IgD-negative memory B cell (primary cell): ENCODE results near the gene GAP43. TPM values are rescaled to one million over a fixed set of nuclear protein-coding genes. Genes with fewer than 3 reads are reported as not detected.
A peak's percentile ranks its signal among the peaks of the same experiment; 100 is the strongest.

Source experiments
- H3K27ac Mint-ChIP-seq, 3 donors: one replicate each; pipeline ENCODE4 v1.8.0; 2020 to 2022; ENCODE audit warnings: mild to moderate bottlenecking in 3 of 3, mixed read lengths in 3 of 3, moderate library complexity in 1 of 3
- H3K27me3 Mint-ChIP-seq: one replicate; pipeline ENCODE4 v1.8.0; 2021; ENCODE audit warnings: mixed read lengths
- H3K36me3 Mint-ChIP-seq: one replicate; pipeline ENCODE4 v1.8.0; 2020; ENCODE audit warnings: mild to moderate bottlenecking, mixed read lengths
- H3K4me1 Mint-ChIP-seq, 3 donors: one replicate each; pipeline ENCODE4 v1.8.0; 2020 to 2022; ENCODE audit warnings: mixed read lengths in 3 of 3, mild to moderate bottlenecking in 1 of 3
- H3K4me3 Mint-ChIP-seq, 4 donors: one replicate each; pipeline ENCODE4 v1.8.0; 2020 to 2022; ENCODE audit warnings: mild to moderate bottlenecking in 4 of 4, mixed read lengths in 4 of 4, moderate library complexity in 3 of 4
- H3K9me3 Mint-ChIP-seq, 3 donors: one replicate each; pipeline ENCODE4 v1.8.0; 2020 to 2021; ENCODE audit warnings: mixed read lengths in 3 of 3, mild to moderate bottlenecking in 1 of 3
- polyA plus RNA-seq: library from polyadenylated mRNA; unstranded; fragments of 300-500 nt; fragmentation: Illumina TruSeq; gene quantifications from one replicate; pipeline ENCODE4 v1.2.3, GENCODE V29; 2021

Gene GAP43, protein sequence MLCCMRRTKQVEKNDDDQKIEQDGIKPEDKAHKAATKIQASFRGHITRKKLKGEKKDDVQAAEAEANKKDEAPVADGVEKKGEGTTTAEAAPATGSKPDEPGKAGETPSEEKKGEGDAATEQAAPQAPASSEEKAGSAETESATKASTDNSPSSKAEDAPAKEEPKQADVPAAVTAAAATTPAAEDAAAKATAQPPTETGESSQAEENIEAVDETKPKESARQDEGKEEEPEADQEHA
- polyA plus RNA-seq: not detected

DNA sequence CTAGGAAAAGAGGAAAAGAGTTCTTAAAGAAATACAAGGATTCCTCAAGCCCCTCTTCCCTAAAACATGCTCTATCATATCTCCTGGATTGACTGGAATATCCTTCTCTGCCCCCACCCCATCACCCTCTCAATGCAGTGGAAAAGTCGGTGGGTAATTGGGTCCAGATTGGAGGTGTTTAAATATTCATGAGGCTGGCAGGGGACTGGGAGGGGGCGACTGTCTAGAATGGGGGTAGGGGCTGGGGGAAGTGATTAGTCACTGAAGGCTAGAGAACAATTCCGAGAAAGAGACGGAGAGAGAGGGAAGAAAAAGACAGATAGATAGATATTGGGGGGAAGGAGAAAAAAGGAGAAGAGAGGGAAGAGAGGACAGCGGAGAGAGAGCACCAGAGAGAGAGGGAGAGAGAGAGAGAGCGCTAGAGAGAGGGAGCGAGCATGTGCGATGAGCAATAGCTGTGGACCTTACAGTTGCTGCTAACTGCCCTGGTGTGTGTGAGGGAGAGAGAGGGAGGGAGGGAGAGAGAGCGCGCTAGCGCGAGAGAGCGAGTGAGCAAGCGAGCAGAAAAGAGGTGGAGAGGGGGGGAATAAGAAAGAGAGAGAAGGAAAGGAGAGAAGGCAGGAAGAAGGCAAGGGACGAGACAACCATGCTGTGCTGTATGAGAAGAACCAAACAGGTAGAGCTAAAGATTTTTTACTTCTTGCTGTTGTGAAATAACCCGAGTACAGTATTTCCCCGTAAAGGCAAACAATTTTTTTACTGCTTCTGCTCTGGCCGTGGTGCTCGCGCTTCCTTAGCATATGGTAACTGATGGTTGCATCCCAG, at the start of gene GAP43:
GAP43 (plus strand) TSS at position 467 of the 825 bp plus-strand sequence; CDS start at position 647, 180 bp downstream.
- Mint-ChIP-seq H3K4me1 (peaks cover 0 to 10% (median 6%) of the 10 kb centered on the region in 3 donors), H3K36me3 (no peaks in the 10 kb centered on the region), H3K9me3 (no peaks in the 10 kb centered on the region), H3K27ac (peak within 1 kb of the TSS in 1 of 3 donors; percentile 42), H3K27me3 (peaks cover 23% of the 10 kb centered on the region), H3K4me3 (peak within 1 kb of the TSS in 3 of 4 donors; percentile 45 to 86 (median 83))

DNA sequence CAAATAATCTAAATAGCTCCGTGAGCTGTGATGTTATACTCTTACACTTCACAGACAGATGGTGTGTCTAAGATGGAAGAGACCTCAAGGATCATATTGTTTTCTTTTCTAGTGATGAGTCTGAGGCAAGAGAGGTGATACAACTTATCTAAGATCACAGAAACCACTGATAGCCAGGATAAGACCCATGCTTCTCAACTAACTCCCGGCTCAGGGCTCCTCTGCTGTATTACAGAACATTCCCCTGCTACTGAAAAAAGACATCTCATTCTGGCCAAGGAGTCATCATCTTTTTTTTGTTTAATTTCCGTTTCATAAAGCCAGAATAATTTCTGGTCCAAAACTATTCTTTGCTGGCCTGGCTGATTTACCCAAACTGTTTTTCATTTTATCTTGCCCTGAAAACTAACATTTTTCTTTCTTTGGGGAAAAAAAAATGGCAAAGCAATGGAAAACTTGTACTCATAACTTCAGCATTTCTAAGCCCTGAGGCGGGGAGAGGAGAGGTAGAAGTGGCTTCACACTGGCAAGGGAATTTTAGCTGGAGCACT, 46.9 kb upstream of the GAP43 start:
- H3K27me3 Mint-ChIP-seq: no peaks in the 10 kb centered on the region
- peaks cover 2% of the 10 kb centered on the region for H3K36me3 Mint-ChIP-seq
- H3K27ac Mint-ChIP-seq: no peak overlapping the region
- H3K9me3 Mint-ChIP-seq: peaks cover 0 to 4% (median 4%) of the 10 kb centered on the region in 3 donors
- H3K4me1 Mint-ChIP-seq: no peaks in the 10 kb centered on the region
- H3K4me3 Mint-ChIP-seq: no peak overlapping the region

DNA sequence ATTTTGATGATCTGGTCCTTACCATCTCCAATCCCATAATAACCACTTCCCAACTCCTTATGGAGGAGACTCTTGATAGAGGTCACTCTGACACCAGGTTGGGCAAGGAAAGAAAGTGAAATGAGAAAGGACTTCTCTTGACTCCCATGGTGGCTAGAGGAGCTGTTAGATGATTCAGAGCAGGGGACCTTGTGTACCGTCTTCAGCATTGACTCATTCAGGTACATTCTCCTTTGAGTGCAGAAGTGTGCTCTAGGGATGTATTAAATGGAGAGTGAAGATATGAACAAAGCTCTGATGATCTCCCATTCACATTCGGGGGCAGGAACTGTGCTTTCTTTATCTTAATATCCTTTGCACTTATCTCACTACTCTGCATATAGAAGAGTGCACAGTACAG, 46.3 kb upstream of the GAP43 start:
- Mint-ChIP-seq H3K27me3 (no peaks in the 10 kb centered on the region), H3K4me3 (no peak overlapping the region), H3K9me3 (peaks cover 0 to 4% (median 4%) of the 10 kb centered on the region in 3 donors), H3K27ac (no peak overlapping the region), H3K36me3 (peaks cover 2% of the 10 kb centered on the region), H3K4me1 (peaks cover 0 to 2% (median 0%) of the 10 kb centered on the region in 3 donors)

DNA sequence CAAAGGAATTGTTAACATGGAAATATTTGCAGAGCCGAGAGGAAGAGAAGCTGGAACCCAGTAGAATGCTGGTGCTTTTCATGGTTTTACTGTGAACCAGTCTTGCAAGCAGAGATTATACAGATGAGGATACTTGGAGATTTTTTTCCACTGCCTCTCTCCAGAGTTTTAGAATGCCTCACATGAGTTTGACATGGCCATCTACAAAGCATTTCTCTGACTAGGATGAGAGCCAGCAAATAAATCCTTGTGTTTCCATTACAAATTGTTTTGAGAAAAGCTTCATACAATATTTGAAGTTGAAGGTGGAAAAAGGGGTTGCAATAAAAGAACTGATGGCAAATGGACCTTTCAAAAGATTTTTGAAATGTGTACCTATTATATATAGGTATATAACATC, 45.0 kb upstream of the GAP43 start:
- Mint-ChIP-seq H3K36me3 (peaks cover 2% of the 10 kb centered on the region), H3K27me3 (no peaks in the 10 kb centered on the region), H3K4me1 (peaks cover 0 to 2% (median 0%) of the 10 kb centered on the region in 3 donors), H3K27ac (no peak overlapping the region), H3K4me3 (no peak overlapping the region), H3K9me3 (no peaks in the 10 kb centered on the region)

DNA sequence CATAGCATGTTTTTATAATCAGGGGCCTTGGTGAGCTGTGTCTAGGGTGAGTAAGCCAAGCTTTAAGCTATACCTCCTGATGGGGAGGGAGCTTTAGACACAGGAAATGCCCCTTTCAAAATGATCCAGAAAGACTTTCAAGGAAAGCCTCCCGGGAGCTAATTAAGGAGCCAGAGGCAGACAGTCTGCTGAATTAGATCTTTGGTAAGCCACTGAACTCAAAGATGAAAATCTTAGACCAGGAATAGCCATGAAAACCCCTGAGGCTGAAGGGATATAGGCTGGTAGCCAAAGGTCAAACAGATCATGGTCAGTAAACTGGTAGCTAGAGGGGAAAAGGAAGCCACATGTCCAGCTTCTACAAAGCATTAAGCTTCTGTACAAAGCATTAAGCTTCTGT, 42.7 kb upstream of the GAP43 start:
- Mint-ChIP-seq H3K4me1 (peaks cover 0 to 2% (median 0%) of the 10 kb centered on the region in 3 donors), H3K4me3 (no peak overlapping the region), H3K9me3 (no peaks in the 10 kb centered on the region), H3K36me3 (no peaks in the 10 kb centered on the region), H3K27me3 (no peaks in the 10 kb centered on the region), H3K27ac (no peak overlapping the region)

DNA sequence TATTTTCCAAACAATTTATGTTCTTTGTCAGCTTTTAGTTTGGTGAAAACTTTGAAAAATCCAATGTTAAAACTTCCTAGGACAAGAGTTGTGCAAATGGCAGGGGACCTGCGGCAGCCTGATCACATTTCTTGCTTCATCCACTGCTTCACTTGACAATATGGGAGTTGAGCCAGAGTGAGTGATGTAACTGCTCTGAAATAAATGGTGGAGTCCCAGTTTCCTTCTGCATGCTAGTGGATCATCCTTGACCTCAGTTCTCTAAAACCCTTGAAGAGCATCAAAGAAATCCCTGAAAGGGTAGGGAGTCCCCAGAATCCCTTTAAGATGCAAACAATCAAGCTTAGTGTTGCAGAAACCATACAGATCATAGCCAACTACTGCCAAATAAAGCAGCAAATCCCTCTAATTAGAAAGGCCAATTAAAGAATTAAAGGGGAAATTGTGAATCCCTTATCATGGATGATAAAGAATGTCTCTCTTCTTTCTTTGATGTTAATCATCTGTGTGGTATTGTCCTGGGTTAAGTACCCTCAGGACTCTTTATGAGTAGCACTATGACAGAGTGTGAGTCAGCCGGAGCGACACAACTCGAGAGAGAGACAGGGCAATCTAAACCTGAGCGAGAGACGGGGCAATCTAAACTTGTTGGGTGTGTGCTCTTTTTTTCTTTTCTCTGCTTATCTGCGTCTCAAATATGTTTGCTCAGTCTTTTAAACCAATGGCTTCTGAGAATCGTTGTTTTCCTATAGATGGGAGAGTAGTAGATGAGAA, 41.8 kb upstream of the GAP43 start:
- H3K4me1 Mint-ChIP-seq: peaks cover 0 to 2% (median 0%) of the 10 kb centered on the region in 3 donors
- H3K27me3 Mint-ChIP-seq: peaks cover 1% of the 10 kb centered on the region
- H3K9me3 Mint-ChIP-seq: no peaks in the 10 kb centered on the region
- H3K27ac Mint-ChIP-seq: no peak overlapping the region
- H3K36me3 Mint-ChIP-seq: no peaks in the 10 kb centered on the region
- H3K4me3 Mint-ChIP-seq: no peak overlapping the region

DNA sequence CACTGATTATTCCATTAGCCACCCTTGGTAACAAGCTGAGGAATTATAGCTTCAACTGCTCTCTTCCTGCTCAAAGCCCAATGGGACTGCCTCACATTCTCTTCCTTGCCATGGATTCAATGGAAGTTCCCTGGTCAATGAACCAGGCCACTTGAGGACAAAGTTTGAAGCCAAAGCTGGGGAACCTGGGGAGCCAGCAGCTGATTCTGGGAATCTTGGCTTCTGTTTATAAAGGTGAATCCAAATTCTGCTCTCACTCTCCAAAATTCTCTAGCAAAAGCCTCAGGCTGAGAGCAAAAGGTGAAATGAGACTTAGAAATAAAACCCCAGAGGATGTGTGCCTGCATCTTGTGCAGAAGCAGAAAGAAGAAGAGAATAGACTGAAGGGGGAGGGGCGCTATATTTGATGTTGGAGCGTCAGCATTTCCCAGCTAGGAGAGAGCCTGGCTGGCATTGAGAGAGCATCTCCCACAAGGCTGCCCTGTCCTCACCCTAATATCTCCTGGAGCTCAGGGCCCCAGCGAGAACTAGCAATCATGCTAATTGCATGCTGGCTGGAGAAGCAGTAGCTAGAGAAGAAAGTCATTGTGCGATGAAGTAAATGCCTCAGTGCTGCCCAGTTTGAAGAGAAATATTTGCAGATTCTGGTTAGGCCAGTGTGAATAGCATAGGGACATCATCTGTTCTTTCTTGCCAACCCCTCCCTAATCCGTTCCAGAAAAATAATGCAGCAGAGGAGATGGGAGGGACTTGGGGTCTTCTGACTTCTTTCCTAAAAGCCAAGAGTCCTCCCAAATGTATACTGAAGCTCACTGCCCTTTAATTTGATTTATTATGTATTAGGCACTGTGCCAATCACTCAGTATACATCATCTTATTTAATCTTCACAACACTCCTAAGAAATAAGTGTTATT, 34.9 kb upstream of the GAP43 start:
- no peak overlapping the region for H3K4me3 Mint-ChIP-seq
- H3K9me3 Mint-ChIP-seq: no peaks in the 10 kb centered on the region
- peaks cover 0 to 1% (median 0%) of the 10 kb centered on the region in 3 donors for H3K4me1 Mint-ChIP-seq
- H3K27me3 Mint-ChIP-seq: peaks cover 3% of the 10 kb centered on the region
- H3K36me3 Mint-ChIP-seq: no peaks in the 10 kb centered on the region
- H3K27ac Mint-ChIP-seq: no peak overlapping the region

DNA sequence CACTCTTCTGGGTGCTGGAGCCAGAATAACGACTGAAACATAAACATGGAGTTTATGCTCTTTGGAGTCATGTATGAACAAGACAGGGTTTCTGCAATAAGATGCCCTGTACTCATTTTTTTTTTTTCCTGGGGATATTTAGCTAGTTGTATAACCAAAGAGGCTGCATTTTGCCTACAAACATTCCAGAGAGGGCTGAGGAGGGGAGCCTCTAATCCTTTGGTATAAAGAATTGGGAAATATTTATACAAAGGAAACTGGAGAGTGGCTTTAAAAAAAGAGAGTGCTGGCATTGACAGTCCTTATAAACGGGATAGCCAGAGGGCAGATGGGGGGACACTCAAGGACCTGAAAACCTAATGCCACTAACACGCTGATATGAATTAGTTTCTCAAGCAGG, 32.4 kb upstream of the GAP43 start:
- Mint-ChIP-seq H3K36me3 (no peaks in the 10 kb centered on the region), H3K27ac (no peak overlapping the region), H3K4me1 (peaks cover 0 to 7% (median 3%) of the 10 kb centered on the region in 3 donors), H3K4me3 (no peak overlapping the region), H3K9me3 (peaks cover 0 to 8% (median 4%) of the 10 kb centered on the region in 3 donors), H3K27me3 (peaks cover 3% of the 10 kb centered on the region)

DNA sequence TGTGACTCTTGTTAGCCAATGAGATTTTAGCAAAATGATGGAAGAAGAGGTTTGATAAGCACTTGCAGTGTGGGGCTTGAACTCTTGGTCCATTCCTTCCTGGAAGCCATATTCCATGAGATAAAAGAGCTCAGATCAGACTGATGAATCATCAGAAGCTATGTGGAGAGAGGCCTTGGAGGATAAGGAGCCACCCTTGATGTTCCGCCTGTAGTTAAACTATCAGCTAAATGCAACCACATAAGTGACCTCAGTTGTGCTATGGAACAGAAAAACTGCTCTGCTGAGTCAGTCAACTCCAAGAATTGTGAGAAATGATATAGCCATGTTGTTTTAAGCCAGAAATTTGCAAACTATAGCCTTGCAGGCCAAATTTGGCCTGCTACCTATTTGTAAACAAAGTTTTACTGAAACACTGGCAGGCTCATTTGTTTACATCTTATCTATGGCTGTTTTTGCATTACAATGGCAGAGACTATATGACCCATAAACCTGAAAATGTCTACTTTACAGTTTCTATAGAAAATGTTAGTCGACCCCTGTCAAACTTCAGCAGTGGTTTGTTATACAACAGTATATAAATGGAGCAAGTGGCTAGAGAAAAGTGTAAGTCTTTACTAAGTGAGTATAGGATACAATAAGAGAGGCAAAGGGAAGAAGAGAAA, 27.6 kb upstream of the GAP43 start:
- peaks cover 4% of the 10 kb centered on the region for H3K27me3 Mint-ChIP-seq
- peaks cover 0 to 7% (median 3%) of the 10 kb centered on the region in 3 donors for H3K4me1 Mint-ChIP-seq
- peak overlapping the region in 1 of 4 donors; percentile 15 for H3K4me3 Mint-ChIP-seq
- peaks cover 1% of the 10 kb centered on the region for H3K36me3 Mint-ChIP-seq
- H3K9me3 Mint-ChIP-seq: peaks cover 0 to 9% (median 8%) of the 10 kb centered on the region in 3 donors
- H3K27ac Mint-ChIP-seq: no peak overlapping the region

DNA sequence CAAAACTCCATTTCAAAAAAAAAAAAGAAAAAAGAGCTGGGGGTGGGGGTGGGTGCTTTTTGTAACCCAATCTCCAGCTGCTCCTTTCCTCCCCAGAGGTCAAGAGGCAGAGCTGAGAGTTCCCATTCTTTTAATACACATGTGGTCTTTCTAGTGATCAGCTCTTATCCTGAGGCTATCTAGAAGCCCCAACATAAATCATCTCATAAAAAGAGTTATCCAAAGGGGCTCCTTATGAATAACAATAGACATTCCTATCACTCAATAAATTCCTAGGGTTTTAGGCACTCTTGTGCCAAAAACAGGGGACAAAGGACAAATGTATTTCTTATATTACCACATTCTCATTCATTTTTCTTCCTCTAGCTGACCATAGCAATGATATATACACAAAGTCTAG, 25.1 kb upstream of the GAP43 start:
- Mint-ChIP-seq H3K27me3 (peaks cover 4% of the 10 kb centered on the region), H3K27ac (no peak overlapping the region)

DNA sequence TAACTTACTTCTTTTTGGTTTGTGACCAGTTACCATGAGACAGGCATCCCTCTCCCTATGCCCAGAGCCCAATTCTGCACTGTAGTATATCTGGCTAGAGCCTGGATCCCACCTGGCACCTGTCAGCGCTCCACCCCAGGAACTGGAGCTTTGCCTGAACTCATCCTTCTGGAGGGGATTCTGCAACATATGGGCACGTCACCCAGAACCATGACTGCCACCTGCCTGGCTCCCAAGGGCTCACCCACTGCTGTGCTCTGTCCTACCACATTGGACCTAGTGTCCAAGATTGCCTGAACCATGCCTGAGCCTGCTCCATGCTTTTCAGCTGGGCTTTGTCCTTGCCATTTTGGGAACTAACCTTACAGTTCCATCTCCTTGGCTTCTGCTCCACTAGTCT, 21.1 kb upstream of the GAP43 start:
- no peaks in the 10 kb centered on the region for H3K4me1 Mint-ChIP-seq
- H3K36me3 Mint-ChIP-seq: no peaks in the 10 kb centered on the region
- no peak overlapping the region for H3K27ac Mint-ChIP-seq
- H3K4me3 Mint-ChIP-seq: no peak overlapping the region
- H3K27me3 Mint-ChIP-seq: peaks cover 4% of the 10 kb centered on the region
- H3K9me3 Mint-ChIP-seq: peaks cover 0 to 3% (median 0%) of the 10 kb centered on the region in 3 donors

More for the DNA sequence above, 25.1 kb upstream of the GAP43 start:
- H3K36me3 Mint-ChIP-seq: peaks cover 1% of the 10 kb centered on the region
- peaks cover 0 to 10% (median 8%) of the 10 kb centered on the region in 3 donors for H3K9me3 Mint-ChIP-seq
- H3K4me3 Mint-ChIP-seq: no peak overlapping the region
- H3K4me1 Mint-ChIP-seq: peaks cover 0 to 5% (median 3%) of the 10 kb centered on the region in 3 donors

DNA sequence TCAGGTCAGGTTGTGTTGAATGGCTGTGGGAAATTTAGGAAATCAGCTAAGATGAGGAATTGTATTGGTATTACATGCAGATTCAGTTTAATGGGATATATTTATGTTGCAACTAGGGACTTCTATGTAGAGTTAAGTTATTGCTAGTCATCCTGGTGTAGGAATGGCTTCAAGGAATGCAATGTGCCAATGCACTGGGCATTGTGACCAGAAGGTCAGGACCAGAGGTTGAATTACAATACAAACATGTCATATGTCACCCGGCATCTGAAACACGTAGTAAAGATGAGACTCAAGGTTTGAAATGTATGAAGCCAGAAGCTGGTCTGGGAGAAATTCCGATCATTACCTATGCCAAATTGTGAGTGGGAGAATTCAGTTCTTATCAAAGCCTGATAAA, 11.7 kb upstream of the GAP43 start:
- Mint-ChIP-seq H3K36me3 (no peaks in the 10 kb centered on the region), H3K4me3 (no peak overlapping the region), H3K27ac (no peak overlapping the region), H3K4me1 (no peaks in the 10 kb centered on the region), H3K27me3 (peaks cover 2% of the 10 kb centered on the region), H3K9me3 (no peaks in the 10 kb centered on the region)

DNA sequence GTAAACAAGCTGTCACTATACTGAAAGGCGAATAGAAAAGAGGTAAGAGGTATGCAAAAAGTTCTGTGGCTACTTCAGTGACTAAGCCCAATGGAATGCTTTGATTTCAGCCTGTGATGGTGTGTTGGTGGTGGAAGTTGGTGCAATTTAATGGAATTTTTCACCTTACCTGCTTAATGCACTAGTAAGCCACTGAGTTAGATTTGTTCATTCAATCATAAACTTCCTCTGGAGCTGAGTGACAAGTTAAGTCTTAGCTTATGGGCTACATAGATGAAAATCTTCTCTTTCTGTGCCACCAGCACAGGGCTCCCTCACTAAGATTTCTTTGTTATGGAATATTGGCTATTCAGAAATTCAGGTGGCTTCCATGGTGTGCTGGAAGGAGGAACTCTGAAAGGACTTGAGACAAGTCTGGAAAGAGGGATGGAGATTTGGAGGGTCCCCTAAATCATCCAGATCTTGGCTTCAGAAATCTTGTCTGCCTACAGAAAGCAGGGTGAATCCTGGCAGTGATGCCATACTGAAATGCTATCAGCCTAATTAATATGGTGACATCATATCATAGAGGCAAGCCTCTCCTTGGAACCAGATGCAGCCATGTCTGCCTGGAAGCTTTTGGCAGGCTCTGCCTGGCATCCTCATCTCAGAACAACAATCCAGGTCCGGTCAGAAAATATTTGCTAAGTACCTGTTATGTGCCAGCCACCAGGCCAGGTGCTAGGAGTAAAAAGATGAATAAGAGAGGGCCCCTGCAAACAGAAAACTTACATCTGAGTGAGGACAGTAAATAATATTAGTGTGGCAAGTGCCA, 8.1 kb upstream of the GAP43 start:
- no peaks in the 10 kb centered on the region for H3K4me1 Mint-ChIP-seq
- no peaks in the 10 kb centered on the region for H3K9me3 Mint-ChIP-seq
- H3K4me3 Mint-ChIP-seq: no peak overlapping the region

More for the DNA sequence above, 8.1 kb upstream of the GAP43 start:
- no peak overlapping the region for H3K27ac Mint-ChIP-seq
- no peaks in the 10 kb centered on the region for H3K36me3 Mint-ChIP-seq
- no peaks in the 10 kb centered on the region for H3K27me3 Mint-ChIP-seq
